ENCODE data around the gene RDX. TPM values are rescaled to one million over a fixed set of nuclear protein-coding genes. Genes with fewer than 3 reads are reported as not detected.

RDX gene
- total and polyA plus RNA-seq, 9 of the 15 experiments (the other 6 are each of a cell fraction or from before 2014, with no cell fraction given) = 35.6 to 62.1 (median 54.3) TPM

DNA sequence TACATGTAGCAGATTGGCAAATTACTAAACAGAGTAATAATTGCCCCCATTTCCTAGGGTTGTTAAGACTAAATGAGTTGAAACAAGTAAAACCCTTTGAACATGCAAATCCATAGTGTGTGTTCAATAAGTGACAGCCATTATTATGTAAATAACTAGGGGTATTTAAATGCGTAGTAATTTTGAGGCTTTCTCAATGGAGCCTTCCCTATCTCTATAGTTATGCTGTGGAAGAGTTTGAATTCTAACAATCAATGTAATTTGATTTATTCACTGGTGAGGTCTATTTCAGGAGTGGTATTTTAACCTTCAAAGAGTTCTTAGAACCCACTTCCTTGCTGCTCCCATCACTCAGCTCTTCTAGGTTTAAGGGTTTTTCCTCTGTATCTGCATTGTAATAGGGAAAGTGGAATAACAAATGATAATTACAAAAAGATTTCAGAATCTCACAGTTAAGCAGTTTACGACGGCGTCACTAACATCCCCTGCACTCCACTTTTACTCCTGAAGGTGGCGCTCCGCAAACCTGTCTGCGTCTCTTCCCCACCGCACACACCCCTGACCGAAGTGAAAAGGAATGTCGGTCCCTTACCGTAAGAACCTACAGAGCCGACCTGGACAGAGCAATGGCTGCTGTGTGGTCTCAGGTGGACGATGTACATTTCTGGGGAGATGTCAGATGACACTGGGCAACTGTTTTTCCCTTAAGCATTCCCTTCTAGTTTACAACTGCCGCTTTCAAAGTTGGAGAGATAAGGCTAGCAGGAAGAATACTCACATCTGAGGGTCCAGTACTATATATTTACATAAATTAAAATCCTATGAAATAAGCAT, 122.4 kb downstream of the RDX start (continued):
- TF ChIP-seq, protein P1, sequence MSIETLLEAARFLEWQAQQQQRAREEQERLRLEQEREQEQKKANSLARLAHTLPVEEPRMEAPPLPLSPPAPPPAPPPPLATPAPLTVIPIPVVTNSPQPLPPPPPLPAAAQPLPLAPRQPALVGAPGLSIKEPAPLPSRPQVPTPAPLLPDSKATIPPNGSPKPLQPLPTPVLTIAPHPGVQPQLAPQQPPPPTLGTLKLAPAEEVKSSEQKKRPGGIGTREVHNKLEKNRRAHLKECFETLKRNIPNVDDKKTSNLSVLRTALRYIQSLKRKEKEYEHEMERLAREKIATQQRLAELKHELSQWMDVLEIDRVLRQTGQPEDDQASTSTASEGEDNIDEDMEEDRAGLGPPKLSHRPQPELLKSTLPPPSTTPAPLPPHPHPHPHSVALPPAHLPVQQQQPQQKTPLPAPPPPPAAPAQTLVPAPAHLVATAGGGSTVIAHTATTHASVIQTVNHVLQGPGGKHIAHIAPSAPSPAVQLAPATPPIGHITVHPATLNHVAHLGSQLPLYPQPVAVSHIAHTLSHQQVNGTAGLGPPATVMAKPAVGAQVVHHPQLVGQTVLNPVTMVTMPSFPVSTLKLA (conservative IDR thresholded peaks at IDR 0.05) = no peak
- TF ChIP-seq, protein P2, sequence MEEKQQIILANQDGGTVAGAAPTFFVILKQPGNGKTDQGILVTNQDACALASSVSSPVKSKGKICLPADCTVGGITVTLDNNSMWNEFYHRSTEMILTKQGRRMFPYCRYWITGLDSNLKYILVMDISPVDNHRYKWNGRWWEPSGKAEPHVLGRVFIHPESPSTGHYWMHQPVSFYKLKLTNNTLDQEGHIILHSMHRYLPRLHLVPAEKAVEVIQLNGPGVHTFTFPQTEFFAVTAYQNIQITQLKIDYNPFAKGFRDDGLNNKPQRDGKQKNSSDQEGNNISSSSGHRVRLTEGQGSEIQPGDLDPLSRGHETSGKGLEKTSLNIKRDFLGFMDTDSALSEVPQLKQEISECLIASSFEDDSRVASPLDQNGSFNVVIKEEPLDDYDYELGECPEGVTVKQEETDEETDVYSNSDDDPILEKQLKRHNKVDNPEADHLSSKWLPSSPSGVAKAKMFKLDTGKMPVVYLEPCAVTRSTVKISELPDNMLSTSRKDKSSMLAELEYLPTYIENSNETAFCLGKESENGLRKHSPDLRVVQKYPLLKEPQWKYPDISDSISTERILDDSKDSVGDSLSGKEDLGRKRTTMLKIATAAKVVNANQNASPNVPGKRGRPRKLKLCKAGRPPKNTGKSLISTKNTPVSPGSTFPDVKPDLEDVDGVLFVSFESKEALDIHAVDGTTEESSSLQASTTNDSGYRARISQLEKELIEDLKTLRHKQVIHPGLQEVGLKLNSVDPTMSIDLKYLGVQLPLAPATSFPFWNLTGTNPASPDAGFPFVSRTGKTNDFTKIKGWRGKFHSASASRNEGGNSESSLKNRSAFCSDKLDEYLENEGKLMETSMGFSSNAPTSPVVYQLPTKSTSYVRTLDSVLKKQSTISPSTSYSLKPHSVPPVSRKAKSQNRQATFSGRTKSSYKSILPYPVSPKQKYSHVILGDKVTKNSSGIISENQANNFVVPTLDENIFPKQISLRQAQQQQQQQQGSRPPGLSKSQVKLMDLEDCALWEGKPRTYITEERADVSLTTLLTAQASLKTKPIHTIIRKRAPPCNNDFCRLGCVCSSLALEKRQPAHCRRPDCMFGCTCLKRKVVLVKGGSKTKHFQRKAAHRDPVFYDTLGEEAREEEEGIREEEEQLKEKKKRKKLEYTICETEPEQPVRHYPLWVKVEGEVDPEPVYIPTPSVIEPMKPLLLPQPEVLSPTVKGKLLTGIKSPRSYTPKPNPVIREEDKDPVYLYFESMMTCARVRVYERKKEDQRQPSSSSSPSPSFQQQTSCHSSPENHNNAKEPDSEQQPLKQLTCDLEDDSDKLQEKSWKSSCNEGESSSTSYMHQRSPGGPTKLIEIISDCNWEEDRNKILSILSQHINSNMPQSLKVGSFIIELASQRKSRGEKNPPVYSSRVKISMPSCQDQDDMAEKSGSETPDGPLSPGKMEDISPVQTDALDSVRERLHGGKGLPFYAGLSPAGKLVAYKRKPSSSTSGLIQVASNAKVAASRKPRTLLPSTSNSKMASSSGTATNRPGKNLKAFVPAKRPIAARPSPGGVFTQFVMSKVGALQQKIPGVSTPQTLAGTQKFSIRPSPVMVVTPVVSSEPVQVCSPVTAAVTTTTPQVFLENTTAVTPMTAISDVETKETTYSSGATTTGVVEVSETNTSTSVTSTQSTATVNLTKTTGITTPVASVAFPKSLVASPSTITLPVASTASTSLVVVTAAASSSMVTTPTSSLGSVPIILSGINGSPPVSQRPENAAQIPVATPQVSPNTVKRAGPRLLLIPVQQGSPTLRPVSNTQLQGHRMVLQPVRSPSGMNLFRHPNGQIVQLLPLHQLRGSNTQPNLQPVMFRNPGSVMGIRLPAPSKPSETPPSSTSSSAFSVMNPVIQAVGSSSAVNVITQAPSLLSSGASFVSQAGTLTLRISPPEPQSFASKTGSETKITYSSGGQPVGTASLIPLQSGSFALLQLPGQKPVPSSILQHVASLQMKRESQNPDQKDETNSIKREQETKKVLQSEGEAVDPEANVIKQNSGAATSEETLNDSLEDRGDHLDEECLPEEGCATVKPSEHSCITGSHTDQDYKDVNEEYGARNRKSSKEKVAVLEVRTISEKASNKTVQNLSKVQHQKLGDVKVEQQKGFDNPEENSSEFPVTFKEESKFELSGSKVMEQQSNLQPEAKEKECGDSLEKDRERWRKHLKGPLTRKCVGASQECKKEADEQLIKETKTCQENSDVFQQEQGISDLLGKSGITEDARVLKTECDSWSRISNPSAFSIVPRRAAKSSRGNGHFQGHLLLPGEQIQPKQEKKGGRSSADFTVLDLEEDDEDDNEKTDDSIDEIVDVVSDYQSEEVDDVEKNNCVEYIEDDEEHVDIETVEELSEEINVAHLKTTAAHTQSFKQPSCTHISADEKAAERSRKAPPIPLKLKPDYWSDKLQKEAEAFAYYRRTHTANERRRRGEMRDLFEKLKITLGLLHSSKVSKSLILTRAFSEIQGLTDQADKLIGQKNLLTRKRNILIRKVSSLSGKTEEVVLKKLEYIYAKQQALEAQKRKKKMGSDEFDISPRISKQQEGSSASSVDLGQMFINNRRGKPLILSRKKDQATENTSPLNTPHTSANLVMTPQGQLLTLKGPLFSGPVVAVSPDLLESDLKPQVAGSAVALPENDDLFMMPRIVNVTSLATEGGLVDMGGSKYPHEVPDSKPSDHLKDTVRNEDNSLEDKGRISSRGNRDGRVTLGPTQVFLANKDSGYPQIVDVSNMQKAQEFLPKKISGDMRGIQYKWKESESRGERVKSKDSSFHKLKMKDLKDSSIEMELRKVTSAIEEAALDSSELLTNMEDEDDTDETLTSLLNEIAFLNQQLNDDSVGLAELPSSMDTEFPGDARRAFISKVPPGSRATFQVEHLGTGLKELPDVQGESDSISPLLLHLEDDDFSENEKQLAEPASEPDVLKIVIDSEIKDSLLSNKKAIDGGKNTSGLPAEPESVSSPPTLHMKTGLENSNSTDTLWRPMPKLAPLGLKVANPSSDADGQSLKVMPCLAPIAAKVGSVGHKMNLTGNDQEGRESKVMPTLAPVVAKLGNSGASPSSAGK (IDR thresholded peaks at IDR 0.05) = no peak
- 0 out of 2 replicates have a peak, but pooled peaks have one; percentile 14 for TF ChIP-seq BCOR (IDR thresholded peaks at IDR 0.05)
- TF ChIP-seq GTF2A2 (tag; IDR thresholded peaks at IDR 0.05) = no peak
- TF ChIP-seq WHSC1 (IDR thresholded peaks at IDR 0.05; ENCODE audit: low read length) = no peak
- TF ChIP-seq, protein P3, sequence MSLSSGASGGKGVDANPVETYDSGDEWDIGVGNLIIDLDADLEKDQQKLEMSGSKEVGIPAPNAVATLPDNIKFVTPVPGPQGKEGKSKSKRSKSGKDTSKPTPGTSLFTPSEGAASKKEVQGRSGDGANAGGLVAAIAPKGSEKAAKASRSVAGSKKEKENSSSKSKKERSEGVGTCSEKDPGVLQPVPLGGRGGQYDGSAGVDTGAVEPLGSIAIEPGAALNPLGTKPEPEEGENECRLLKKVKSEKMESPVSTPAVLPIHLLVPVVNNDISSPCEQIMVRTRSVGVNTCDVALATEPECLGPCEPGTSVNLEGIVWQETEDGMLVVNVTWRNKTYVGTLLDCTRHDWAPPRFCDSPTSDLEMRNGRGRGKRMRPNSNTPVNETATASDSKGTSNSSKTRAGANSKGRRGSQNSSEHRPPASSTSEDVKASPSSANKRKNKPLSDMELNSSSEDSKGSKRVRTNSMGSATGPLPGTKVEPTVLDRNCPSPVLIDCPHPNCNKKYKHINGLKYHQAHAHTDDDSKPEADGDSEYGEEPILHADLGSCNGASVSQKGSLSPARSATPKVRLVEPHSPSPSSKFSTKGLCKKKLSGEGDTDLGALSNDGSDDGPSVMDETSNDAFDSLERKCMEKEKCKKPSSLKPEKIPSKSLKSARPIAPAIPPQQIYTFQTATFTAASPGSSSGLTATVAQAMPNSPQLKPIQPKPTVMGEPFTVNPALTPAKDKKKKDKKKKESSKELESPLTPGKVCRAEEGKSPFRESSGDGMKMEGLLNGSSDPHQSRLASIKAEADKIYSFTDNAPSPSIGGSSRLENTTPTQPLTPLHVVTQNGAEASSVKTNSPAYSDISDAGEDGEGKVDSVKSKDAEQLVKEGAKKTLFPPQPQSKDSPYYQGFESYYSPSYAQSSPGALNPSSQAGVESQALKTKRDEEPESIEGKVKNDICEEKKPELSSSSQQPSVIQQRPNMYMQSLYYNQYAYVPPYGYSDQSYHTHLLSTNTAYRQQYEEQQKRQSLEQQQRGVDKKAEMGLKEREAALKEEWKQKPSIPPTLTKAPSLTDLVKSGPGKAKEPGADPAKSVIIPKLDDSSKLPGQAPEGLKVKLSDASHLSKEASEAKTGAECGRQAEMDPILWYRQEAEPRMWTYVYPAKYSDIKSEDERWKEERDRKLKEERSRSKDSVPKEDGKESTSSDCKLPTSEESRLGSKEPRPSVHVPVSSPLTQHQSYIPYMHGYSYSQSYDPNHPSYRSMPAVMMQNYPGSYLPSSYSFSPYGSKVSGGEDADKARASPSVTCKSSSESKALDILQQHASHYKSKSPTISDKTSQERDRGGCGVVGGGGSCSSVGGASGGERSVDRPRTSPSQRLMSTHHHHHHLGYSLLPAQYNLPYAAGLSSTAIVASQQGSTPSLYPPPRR (CRISPR knock-in tag; IDR thresholded peaks at IDR 0.05; ENCODE audit: borderline replicate concordance) = no peak
- TF ChIP-seq HCFC1 (IDR thresholded peaks at IDR 0.05; ENCODE audit: low read depth, low read length) = 0 out of 2 replicates have a peak, but pooled peaks have one; percentile 13
- TF ChIP-seq STAG1 (CRISPR knock-in tag; IDR thresholded peaks at IDR 0.05; ENCODE audit: borderline replicate concordance) = no peak
- TF ChIP-seq PPARD (CRISPR knock-in tag; IDR thresholded peaks at IDR 0.05) = no peak

Measured in K562 (cell line).